HG03175 (cell line): ENCODE results near the gene MAGI2.
"Not testable (repeated sequence)": the region's sequence is repeated elsewhere in the genome, so short reads cannot be mapped to it uniquely, and the experiment has no call there.

Experiments used
- ATAC-seq: cut with Tn5 transposase; IDR thresholded peaks from one replicate; pipeline ENCODE4 v1.9.1; 2021; ENCODE audit warnings: mild to moderate bottlenecking, moderate library complexity; ENCODE audit not compliant: unreplicated experiment

Gene MAGI2

DNA sequence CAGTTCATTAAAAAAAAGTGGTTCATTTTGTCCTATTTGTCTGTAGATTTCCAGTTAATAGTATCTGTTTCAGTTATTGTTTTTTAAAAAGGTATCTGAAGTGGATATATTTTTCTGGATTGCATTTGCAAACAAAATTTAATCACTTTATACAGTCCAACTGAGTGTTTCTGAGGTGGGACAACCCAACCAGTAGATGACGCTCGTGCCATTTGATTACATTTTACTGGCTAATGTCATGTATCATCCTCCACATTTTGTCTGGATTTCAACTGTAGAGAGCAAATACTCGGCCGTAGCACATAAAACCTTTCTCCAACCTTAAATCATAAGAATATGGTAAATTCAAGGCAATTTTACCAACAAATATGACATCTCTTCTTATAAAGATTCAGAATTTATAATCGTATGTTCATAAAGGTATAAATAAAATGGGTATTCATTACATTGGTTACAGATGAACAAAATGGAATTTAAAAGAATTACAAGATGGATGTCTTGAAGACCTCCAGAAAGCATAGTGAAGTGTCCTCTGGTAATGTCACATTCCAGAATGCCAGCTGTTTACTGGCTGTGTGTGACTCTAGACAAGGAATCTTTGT lies 865.9 kb downstream of the MAGI2 start:
- ATAC-seq: no peak

- no peak for ATAC-seq
Measured at GRCh38 chr7:78585980-78586379, 867.5 kb downstream of the MAGI2 start.

DNA sequence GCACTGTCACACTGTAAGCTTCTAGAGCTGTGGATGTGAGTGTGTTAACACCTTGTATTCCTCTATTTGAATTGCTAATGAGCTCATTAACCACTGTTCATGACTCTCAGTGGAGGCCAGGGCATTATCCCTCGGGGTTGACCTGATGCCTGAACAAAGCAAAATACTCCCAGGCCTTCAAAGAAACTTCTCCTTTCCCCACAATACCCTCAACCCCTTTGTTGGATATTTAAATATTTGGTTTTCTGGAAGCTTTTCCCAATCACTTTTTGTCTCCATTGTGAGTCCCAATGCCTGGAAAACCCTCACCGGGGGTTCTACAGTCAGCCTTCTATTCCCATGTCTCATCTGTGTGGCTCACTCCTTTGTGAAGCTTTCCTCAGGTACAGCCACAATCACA lies 874.8 kb downstream of the MAGI2 start:
- no peak for ATAC-seq

GRCh38 chr7:78577174-78577952 lies 876.1 kb downstream of the MAGI2 start:
- ATAC-seq: not testable (repeated sequence)

DNA sequence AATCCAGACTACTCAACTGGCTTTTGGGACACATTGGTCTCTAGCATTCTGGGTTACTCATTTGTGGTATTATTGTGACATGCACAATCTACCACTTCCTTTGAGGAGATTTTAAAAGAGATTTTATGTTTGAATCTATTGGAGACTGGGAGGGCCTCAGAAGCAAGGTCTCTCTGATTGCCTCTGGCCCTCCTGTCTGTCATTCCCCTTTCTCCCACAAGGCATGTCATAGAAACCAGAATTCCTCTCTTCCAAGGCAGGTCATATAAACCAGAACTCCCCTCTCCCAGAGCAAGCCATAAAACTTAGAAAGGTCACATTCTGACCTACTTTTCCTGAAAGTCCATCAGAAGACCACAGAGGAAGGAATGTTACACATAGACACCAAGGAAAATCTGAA lies 877.2 kb downstream of the MAGI2 start:
- no peak for ATAC-seq

GRCh38 chr7:78571292-78571691 lies 882.2 kb downstream of the MAGI2 start:
- no peak for ATAC-seq

DNA sequence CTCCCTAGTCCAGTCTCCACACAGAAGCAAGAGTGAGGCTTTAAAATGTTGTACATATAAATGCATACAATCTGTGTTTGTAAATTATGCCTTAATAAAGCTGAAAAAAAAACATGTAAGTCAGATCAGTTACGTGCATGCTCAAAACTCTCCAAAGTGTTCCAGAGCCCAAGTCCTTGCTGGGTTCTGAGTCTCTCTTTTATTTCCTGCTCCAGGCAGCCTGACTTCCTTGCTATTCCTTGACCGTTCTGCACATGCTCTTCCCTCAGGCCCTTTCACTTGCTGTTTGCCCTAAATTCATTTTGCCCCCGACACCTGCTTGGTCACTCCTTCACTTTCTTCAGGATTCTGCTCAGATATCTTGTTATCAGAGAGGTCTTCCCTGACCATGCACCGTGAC lies 884.8 kb downstream of the MAGI2 start:
- ATAC-seq: no peak

- ATAC-seq: no peak
Measured at GRCh38 chr7:78567836-78568235, 885.6 kb downstream of the MAGI2 start.

- no peak for ATAC-seq
Measured at GRCh38 chr7:78565784-78566183, 887.7 kb downstream of the MAGI2 start.

DNA sequence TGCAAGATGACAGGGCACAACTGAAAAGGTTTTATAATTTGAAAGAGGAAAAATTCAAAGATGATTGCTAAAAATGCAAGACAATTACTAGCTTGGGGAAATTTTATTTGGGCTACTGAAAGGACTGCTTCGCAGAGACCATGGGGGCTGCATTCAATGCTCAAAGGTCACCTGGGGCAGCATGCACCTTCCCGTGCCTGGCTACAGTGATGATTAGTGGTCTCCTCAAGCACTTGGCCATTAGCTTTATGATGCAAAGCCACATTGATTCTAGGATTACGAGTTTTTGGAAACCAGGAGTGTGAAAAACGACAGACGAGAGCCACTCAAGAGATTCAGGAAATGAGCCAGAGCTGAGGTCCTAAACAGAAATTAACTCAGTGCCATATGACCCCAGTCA lies 890.3 kb downstream of the MAGI2 start:
- no peak for ATAC-seq

DNA sequence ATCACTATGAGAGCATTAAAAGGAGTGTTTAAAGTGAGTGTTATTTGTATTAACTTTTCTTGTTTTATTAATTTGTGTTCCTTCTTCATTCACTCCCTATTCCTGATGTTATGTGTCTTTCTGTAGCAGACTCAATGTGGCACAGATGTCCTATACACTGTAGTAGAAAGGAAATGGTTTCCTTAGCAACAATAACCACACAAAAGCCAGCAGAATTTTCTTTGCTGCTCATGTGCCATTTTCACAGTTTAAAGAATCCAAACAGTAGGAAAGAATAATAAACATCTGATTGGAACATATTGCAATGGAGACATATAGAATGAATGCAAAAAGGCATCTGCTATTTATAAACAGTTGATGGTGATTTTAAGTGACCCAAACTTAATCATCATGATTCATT lies 891.3 kb downstream of the MAGI2 start:
- no peak for ATAC-seq

GRCh38 chr7:78558566-78558965 lies 894.9 kb downstream of the MAGI2 start:
- ATAC-seq: no peak

DNA sequence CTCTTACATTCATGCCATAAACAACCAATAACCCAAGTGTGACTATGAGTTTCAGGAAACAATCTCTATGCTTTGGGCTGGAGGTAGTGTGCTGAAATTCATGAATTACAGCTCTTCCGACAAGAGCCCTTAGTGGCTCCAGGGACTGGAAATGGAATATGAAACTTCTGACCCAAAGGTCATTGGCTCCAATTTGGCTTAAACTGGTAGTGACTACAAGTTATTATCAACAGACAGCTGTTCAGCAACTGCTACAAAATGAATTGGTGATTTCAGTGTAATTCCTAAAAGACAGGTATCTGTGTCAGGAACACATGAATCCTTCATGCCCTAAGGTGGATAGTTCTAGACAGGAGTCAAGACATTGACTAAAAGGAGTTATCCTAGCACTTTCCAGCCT lies 909.5 kb downstream of the MAGI2 start:
- ATAC-seq: no peak

DNA sequence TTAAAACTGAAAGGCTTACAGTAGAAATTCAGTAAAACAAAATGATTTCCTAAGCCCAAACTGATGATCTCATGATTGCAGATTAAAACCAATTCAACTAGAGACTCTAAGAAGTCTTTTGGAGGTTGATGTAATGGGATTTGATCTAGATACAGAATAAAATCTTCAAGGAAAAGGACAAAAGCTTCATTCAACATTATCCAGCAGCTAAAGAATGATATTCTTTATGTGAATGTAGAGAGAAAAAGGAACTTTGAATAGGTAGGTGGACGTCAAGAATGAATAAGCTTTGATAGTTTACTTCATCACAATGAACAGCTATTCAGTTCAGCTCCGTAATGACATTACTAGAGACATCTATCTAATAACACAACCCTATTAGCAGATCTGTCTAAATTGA lies 910.5 kb downstream of the MAGI2 start:
- no peak for ATAC-seq

DNA sequence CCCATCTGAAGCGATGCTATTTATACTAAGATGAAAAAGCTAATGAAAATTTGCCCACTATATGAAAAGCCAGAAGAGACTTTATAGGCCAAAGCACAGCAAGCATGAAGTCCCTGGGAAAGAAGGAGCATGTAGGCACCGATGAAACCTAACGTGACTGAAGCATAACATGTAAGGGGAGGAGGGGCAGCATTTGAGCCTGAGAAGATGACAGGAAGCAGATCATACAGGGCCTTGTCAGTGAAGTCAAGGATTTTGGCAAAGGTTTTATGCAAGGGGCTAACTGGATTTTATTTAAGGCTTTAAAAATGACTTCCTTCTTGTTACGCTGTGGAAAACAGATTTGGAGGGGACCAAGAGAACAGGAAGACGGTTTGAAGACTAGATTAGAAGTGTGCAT lies 910.9 kb downstream of the MAGI2 start:
- ATAC-seq: no peak

DNA sequence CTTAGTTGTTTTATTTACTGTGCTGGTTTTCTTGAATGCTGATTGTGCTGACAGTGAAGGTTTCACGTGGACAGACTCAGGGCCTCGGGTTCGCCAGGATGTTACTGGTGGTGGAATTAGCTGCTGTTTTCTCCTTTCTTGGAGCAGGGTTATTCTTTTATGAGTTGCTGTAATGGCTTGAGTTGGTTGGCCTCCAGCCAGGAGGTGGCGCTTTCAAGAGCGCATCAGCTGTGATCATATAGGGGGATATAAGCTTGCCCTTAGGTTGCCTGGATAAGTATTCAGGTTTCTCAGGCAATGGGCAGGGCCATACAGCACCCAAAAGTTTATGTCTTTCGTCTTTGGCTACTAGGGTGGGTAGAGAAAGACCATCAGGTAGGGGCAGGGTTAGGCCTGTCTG lies 913.6 kb downstream of the MAGI2 start:
- no peak for ATAC-seq

- ATAC-seq: no peak
Measured at GRCh38 chr7:78535655-78536054, 917.8 kb downstream of the MAGI2 start.

DNA sequence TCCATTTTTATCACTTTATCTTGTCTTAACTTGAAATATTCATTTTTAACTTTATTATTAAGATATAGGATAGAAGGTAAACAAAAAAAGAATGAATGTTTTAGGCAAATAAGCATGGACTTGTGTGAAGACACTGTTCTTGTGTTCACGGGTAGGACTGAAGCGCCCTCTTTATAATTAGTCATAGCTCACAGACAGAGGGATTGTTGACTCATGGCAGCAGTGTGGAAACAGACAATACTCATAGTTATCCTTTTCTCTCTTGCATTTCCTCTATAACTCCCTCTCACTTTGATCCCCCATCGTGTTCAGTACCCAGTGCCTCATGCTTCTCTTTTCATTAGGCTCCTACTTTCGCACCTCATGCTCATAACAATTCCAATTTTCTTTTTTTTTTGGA lies 923.1 kb downstream of the MAGI2 start:
- ATAC-seq: no peak

DNA sequence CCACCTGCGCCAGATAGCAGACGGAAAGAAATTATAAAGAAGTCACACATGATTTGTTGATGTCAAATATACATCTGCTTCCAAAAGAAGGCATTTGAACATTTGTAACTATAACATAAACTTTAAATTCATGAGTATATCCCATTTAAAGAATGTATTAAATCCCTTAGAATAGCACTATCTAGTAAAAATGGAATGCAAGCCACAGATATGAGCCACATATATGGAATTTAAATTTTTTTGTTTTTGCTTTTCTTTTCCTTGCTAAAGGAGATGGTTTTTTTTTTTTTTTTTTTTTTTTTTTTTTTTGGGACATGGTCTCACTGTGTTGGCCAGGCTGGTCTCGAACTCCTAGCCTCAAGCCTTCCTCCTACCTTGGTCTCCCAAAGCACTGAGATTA lies 924.1 kb downstream of the MAGI2 start:
- no peak for ATAC-seq

- ATAC-seq: no peak
Measured at GRCh38 chr7:78528964-78529363, 924.5 kb downstream of the MAGI2 start.

GRCh38 chr7:78523930-78524329 lies 929.5 kb downstream of the MAGI2 start:
- no peak for ATAC-seq

DNA sequence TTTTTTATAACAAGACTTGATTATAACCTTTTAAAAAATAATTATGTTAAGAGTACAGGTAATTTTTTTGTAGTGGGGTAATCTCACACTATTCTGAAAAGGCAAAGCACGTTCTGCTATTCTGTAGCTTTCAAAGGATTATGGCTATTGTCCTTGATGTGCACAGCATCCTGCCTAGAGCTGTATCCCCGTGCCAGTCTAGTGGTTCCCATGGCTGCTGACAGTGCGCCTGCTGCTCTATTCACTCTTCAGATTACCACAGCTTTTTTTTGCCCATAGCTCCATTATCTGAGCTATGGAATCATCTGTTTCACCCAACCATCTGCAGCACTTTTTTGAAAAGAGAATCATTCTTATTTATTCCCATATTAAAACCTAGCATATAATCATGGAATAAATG lies 931.5 kb downstream of the MAGI2 start:
- ATAC-seq: no peak

- ATAC-seq: no peak
Measured at GRCh38 chr7:78516450-78516849, 937.0 kb downstream of the MAGI2 start.
